ENCODE results near the gene PHF11. TPM values are rescaled to one million over a fixed set of nuclear protein-coding genes. Genes with fewer than 3 reads are reported as not detected.
A peak's percentile ranks its signal among the peaks of the same experiment; 100 is the strongest.

PHF11 gene
- total and polyA plus RNA-seq, 4 donors = 40.4 to 76.2 (median 46.3) TPM

DNA sequence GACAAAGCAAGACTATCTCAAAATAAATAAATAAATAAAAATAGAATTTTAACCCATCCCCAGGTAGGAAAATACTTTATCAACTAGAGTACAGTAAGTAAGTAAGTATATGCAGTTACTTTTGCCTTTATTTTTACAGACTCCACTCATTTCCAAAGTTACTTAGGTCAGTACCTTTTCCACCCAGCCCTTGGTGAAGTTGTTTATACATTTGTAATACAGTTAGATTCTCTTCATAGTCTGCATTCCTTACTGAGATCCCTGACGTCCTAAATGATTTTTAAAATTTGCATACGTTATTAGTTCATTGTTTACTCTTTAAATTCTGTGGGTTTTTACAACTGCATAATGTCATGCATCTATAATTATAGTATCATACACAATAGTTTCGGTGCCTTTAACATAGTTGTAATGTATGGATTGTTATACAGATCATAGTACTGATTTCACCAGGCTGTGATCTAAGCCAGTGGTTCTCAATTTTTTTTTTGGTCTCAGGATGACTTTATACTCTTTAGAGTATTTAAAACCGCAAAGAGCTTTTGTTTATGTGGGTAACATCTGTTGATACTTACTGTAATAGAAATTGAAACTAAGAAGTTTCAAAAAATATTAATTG is 41.3 kb upstream of the PHF11 start:
- Histone ChIP-seq H3K27ac (ENCODE audit: low read depth in 1 of 2, low read length in 1 of 2) (no peak overlapping the region), H3K36me3 (ENCODE audit: control insufficient read depth in 4 of 4, insufficient read depth in 4 of 4, low read length in 4 of 4) (peaks cover 0 to 6% (median 0%) of the 10 kb centered on the region in 4 donors), H3K4me3 (no peak overlapping the region), H3K9me3 (ENCODE audit: control insufficient read depth in 4 of 4, insufficient read depth in 3 of 4, low read length in 3 of 4) (no peaks in the 10 kb centered on the region), H3K9ac (ENCODE audit: insufficient read depth in 1 of 2, low read length in 2 of 2) (no peak overlapping the region), H3K4me1 (ENCODE audit: control insufficient read depth in 5 of 5, insufficient read depth in 5 of 5, low read length in 5 of 5) (peaks cover 0 to 6% (median 2%) of the 10 kb centered on the region in 5 donors), H3K27me3 (ENCODE audit: control insufficient read depth in 3 of 3, insufficient read depth in 3 of 3, low read length in 2 of 3) (no peaks in the 10 kb centered on the region)
- 61 to 76% methylated on average over 4 of the region's 4 CpGs for WGBS, 2 donors
- DNase-seq (peak in 2 of 3 donors; percentile 12 to 17), ATAC-seq (ENCODE audit: insufficient read depth, low FRiP score) (no peak)
- TF ChIP-seq, protein P1, sequence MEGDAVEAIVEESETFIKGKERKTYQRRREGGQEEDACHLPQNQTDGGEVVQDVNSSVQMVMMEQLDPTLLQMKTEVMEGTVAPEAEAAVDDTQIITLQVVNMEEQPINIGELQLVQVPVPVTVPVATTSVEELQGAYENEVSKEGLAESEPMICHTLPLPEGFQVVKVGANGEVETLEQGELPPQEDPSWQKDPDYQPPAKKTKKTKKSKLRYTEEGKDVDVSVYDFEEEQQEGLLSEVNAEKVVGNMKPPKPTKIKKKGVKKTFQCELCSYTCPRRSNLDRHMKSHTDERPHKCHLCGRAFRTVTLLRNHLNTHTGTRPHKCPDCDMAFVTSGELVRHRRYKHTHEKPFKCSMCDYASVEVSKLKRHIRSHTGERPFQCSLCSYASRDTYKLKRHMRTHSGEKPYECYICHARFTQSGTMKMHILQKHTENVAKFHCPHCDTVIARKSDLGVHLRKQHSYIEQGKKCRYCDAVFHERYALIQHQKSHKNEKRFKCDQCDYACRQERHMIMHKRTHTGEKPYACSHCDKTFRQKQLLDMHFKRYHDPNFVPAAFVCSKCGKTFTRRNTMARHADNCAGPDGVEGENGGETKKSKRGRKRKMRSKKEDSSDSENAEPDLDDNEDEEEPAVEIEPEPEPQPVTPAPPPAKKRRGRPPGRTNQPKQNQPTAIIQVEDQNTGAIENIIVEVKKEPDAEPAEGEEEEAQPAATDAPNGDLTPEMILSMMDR (IDR thresholded peaks at IDR 0.05; ENCODE audit: control extremely low read depth, extremely low read depth) = no peak

DNA sequence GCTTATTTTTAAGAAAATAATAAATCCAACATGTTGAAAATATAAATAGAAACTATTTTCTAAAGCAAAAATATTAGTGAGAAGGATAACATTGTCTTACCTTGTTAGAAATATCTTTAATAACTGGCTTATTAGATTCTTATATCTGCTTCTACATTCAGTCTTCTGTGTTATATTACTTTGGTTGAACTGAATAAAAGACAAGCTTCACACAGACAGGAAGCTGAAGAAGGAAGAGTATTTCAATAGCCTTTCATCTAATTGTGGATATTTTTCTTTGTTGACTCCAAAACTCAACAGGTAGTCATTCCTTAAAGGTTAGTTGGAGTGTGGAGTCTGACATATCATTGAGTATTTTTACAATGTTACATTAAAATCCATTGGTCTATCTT is 40.8 kb upstream of the PHF11 start:
- ATAC-seq (ENCODE audit: insufficient read depth, low FRiP score) = no peak
- no peak overlapping the region for H3K9ac ChIP-seq (ENCODE audit: insufficient read depth in 1 of 2, low read length in 2 of 2)
- peaks cover 0 to 6% (median 1%) of the 10 kb centered on the region in 5 donors for H3K4me1 ChIP-seq (ENCODE audit: control insufficient read depth in 5 of 5, insufficient read depth in 5 of 5, low read length in 5 of 5)
- H3K36me3 ChIP-seq (ENCODE audit: control insufficient read depth in 4 of 4, insufficient read depth in 4 of 4, low read length in 4 of 4) = peaks cover 0 to 4% (median 0%) of the 10 kb centered on the region in 4 donors
- H3K4me3 ChIP-seq = no peak overlapping the region
- no peak for DNase-seq
- H3K27ac ChIP-seq (ENCODE audit: low read depth in 1 of 2, low read length in 1 of 2) = no peak overlapping the region
- no peaks in the 10 kb centered on the region for H3K9me3 ChIP-seq (ENCODE audit: control insufficient read depth in 4 of 4, insufficient read depth in 3 of 4, low read length in 3 of 4)
- H3K27me3 ChIP-seq (ENCODE audit: control insufficient read depth in 3 of 3, insufficient read depth in 3 of 3, low read length in 2 of 3) = no peaks in the 10 kb centered on the region
- TF ChIP-seq, protein P1 (IDR thresholded peaks at IDR 0.05; ENCODE audit: control extremely low read depth, extremely low read depth) = no peak

DNA sequence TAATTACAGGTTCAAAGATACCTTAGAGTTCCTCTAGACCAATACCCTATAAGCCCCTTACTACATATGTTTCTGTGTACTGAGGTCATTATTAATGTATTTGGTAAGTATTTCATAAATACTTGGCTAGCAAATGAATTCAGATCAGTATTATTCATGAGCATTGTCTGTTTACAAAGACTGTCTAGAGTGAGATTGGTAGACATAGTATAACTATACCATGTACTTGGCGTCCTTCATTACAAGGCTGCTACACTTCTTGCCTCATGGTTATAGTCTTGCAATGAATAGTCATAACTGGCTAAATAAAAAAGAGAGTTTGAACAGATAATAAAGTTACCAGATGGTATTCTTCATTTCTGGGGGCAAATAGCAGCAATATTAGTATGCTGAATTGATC is 39.6 kb upstream of the PHF11 start:
- no peaks in the 10 kb centered on the region for H3K9me3 ChIP-seq (ENCODE audit: control insufficient read depth in 4 of 4, insufficient read depth in 3 of 4, low read length in 3 of 4)
- no peaks in the 10 kb centered on the region for H3K27me3 ChIP-seq (ENCODE audit: control insufficient read depth in 3 of 3, insufficient read depth in 3 of 3, low read length in 2 of 3)
- no peak overlapping the region for H3K4me3 ChIP-seq
- H3K9ac ChIP-seq (ENCODE audit: insufficient read depth in 1 of 2, low read length in 2 of 2) = no peak overlapping the region
- H3K4me1 ChIP-seq (ENCODE audit: control insufficient read depth in 5 of 5, insufficient read depth in 5 of 5, low read length in 5 of 5) = peaks cover 0 to 6% (median 0%) of the 10 kb centered on the region in 5 donors
- 94 to 97% methylated on average over 1 of the region's 1 CpG for WGBS, 2 donors
- no peak for DNase-seq
- H3K36me3 ChIP-seq (ENCODE audit: control insufficient read depth in 4 of 4, insufficient read depth in 4 of 4, low read length in 4 of 4) = peaks cover 0 to 8% (median 3%) of the 10 kb centered on the region in 4 donors
- ATAC-seq (ENCODE audit: insufficient read depth, low FRiP score) = no peak
- TF ChIP-seq, protein P1 (IDR thresholded peaks at IDR 0.05; ENCODE audit: control extremely low read depth, extremely low read depth) = no peak
- no peak overlapping the region for H3K27ac ChIP-seq (ENCODE audit: low read depth in 1 of 2, low read length in 1 of 2)

DNA sequence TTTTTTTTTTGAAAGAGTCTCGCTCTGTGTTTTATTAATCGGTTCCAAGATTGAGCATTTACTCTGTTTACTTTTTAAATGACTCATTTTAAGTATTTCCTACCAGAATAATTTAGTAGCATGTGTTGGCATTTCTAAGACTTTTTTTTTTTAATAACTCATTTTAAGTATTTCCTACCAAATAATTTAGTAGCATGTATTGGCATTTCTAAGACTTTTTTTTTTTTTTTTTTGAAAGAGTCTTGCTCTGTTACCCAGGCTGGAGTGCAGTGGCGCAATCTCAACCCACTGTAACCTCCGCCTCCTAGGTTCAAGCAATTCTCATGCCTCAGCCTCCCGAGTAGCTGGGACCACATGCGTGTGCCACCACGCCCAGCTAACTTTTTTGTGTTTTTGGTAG is 38.5 kb upstream of the PHF11 start:
- Histone ChIP-seq H3K27ac (ENCODE audit: low read depth in 1 of 2, low read length in 1 of 2) (peak overlapping the region in 1 of 2 donors; percentile 63), H3K36me3 (ENCODE audit: control insufficient read depth in 4 of 4, insufficient read depth in 4 of 4, low read length in 4 of 4) (peaks cover 3 to 17% (median 12%) of the 10 kb centered on the region in 4 donors), H3K27me3 (ENCODE audit: control insufficient read depth in 3 of 3, insufficient read depth in 3 of 3, low read length in 2 of 3) (no peaks in the 10 kb centered on the region), H3K9me3 (ENCODE audit: control insufficient read depth in 4 of 4, insufficient read depth in 3 of 4, low read length in 3 of 4) (peaks cover 0 to 3% (median 0%) of the 10 kb centered on the region in 4 donors), H3K4me1 (ENCODE audit: control insufficient read depth in 5 of 5, insufficient read depth in 5 of 5, low read length in 5 of 5) (peaks cover 0 to 6% (median 0%) of the 10 kb centered on the region in 5 donors), H3K4me3 (no peak overlapping the region), H3K9ac (ENCODE audit: insufficient read depth in 1 of 2, low read length in 2 of 2) (no peak overlapping the region)
- 74 to 80% methylated on average over 7 of the region's 7 CpGs for WGBS, 2 donors
- no peak for ATAC-seq (ENCODE audit: insufficient read depth, low FRiP score)
- no peak for DNase-seq
- TF ChIP-seq, protein P1 (IDR thresholded peaks at IDR 0.05; ENCODE audit: control extremely low read depth, extremely low read depth) = no peak
